ENCODE results near the gene CPE. TPM values are rescaled to one million over a fixed set of nuclear protein-coding genes. Genes with fewer than 3 reads are reported as not detected.

Gene CPE
- total RNA-seq, 4 donors from 2014 or later = 25.2 to 66.2 (median 41.9) TPM

DNA sequence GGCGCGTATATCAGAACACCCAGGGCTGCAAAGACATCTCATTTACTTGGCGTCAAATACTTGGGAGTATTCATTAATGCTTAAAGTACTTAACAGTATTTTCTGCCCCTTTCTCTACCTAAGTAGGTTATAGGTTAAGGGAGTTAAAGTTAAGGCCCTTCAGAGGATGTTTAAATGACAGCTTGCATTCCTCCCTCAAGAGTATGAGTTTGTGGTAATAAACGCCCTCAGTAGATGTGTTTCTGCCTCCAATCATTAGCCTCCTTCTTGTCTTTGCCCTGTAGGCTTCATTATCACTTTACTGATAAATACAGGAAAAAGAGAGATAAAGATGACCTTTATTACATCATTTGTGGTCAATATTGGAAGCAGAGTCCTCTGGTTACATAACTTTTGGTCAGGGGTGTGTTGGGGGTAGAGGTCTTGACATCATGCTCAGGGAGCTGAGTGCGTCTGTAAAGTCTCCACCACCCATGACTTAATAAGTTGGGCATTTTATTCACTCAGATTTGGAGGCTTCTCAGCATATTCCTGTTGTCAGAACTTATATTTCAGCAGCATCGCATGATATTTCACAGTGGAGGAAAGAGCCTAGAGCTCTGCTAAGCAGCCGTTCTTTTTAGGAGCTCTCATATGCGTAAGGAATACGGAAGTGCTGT lies 145.9 kb downstream of the CPE start:
- H3K4me3 ChIP-seq (ENCODE audit: low read depth, poor library complexity, severe bottlenecking) = no peak overlapping the region
- intact Hi-C loops (cut with DNase I; ENCODE audit: low total_unique reads) = no loop called here
- 91% methylated on average over 9 of the region's 9 CpGs for WGBS, 2 donors
- DNase-seq (ENCODE audit: low spot score in 2 of 2) = no peak
- TF ChIP-seq CTCF (IDR thresholded peaks at IDR 0.05) (no peak), POLR2A (IDR thresholded peaks at IDR 0.05) (no peak)

- intact Hi-C loops (cut with DNase I; ENCODE audit: low total_unique reads) = loop anchor here (10.0 kb wide), 1 partner anchor 562 kb away; no protein-coding TSS in a partner anchor
- WGBS, 2 donors = 85 to 89% methylated on average over 4 of the region's 4 CpGs
- H3K4me3 ChIP-seq (ENCODE audit: low read depth, poor library complexity, severe bottlenecking) = no peak overlapping the region
- DNase-seq (ENCODE audit: low spot score in 2 of 2) = no peak
- TF ChIP-seq POLR2A (IDR thresholded peaks at IDR 0.05) (no peak), CTCF (IDR thresholded peaks at IDR 0.05) (no peak)
These were observed 154.2 kb downstream of the CPE start for GRCh38 chr4:165532976-165533375.

GRCh38 chr4:165537028-165537648 lies 158.3 kb downstream of the CPE start:
- TF ChIP-seq POLR2A (IDR thresholded peaks at IDR 0.05) (no peak), CTCF (IDR thresholded peaks at IDR 0.05) (no peak)
- H3K4me3 ChIP-seq (ENCODE audit: low read depth, poor library complexity, severe bottlenecking) = no peak overlapping the region
- WGBS, 2 donors = 55 to 62% methylated on average over 6 of the region's 6 CpGs
- intact Hi-C loops (cut with DNase I; ENCODE audit: low total_unique reads) = loop anchor here (10.0 kb wide), 1 partner anchor 558 kb away; no protein-coding TSS in a partner anchor
- no peak for DNase-seq (ENCODE audit: low spot score in 2 of 2)

- TF ChIP-seq CTCF (IDR thresholded peaks at IDR 0.05) = no peak
- TF ChIP-seq POLR2A (IDR thresholded peaks at IDR 0.05) = no peak
- no peak overlapping the region for H3K4me3 ChIP-seq (ENCODE audit: low read depth, poor library complexity, severe bottlenecking)
- WGBS, 2 donors = 82 to 84% methylated on average over 3 of the region's 3 CpGs
- intact Hi-C loops (cut with DNase I; ENCODE audit: low total_unique reads) = loop anchor here (10.0 kb wide), 1 partner anchor 555 kb away; no protein-coding TSS in a partner anchor
- no peak for DNase-seq (ENCODE audit: low spot score in 2 of 2)
These were observed 161.0 kb downstream of the CPE start for GRCh38 chr4:165539801-165540200.

- TF ChIP-seq CTCF (IDR thresholded peaks at IDR 0.05) (no peak), POLR2A (IDR thresholded peaks at IDR 0.05) (no peak)
- 87 to 89% methylated on average over 9 of the region's 9 CpGs for WGBS, 2 donors
- DNase-seq (ENCODE audit: low spot score in 2 of 2) = no peak
- intact Hi-C loops (cut with DNase I; ENCODE audit: low total_unique reads) = no loop called here
- H3K4me3 ChIP-seq (ENCODE audit: low read depth, poor library complexity, severe bottlenecking) = no peak overlapping the region
These were observed 161.5 kb downstream of the CPE start for GRCh38 chr4:165540206-165540830.

All from lower leg skin (tissue), 4 donors.